H1 (cell line): ENCODE data around the gene BCAP31. TPM values are rescaled to one million over a fixed set of nuclear protein-coding genes. Genes with fewer than 3 reads are reported as not detected.

ENCODE experiments used
- CTCF ChIA-PET: fragments of 300-600 bp; sonication (Branson Sonifier 250); formaldehyde crosslinking; loops from one replicate; lab custom pipeline; 2021; ENCODE audit not compliant: partially characterized antibody; lab: Charles Lee
- POLR2A ChIA-PET: fragments of 300-600 bp; sonication (Branson Sonifier 250); formaldehyde crosslinking; loops from one replicate; lab custom pipeline; 2021; ENCODE audit warnings: inconsistent platforms; ENCODE audit not compliant: partially characterized antibody; lab: Charles Lee
- DNase-seq, 2 experiments: peaks; one replicate each; pipeline versions ENCODE4 v3.0.0 to v3.0.0-alpha.2; 2010 to 2022; ENCODE audit warnings: low spot score in 2 of 2, low read depth in 1 of 2, mixed read lengths in 1 of 2
- FAIRE-seq: peaks from 2 replicates; lab custom pipeline; 2011; peaks lifted over from hg19 to GRCh38; lab: Jason Lieb, UNC
- H2AFZ ChIP-seq: 2 replicates; pipeline ENCODE4 v1.8.1; 2012; ENCODE audit warnings: low read length, inconsistent platforms
- H2AK5ac ChIP-seq: 2 replicates; pipeline ENCODE4 v1.6.1; 2013; ENCODE audit warnings: low read depth, low read length
- H2BK120ac ChIP-seq: replicated peaks from 2 replicates; pipeline ENCODE3; 2013; ENCODE audit warnings: low read depth, low read length, inconsistent platforms
- H2BK12ac ChIP-seq: 2 replicates; pipeline ENCODE4 v1.6.1; 2013; ENCODE audit warnings: low read depth, low read length
- H2BK15ac ChIP-seq: 2 replicates; pipeline ENCODE4 v1.6.1; 2013; ENCODE audit warnings: low read length
- H2BK20ac ChIP-seq: 2 replicates; pipeline ENCODE4 v1.6.1; 2013; ENCODE audit warnings: low read length
- H2BK5ac ChIP-seq: 2 replicates; pipeline ENCODE4 v1.6.1; 2013; ENCODE audit warnings: low read depth, low read length
- H3K14ac ChIP-seq: 2 replicates; pipeline ENCODE4 v1.6.1; 2013; ENCODE audit warnings: inconsistent platforms; ENCODE audit not compliant: insufficient read length
- H3K18ac ChIP-seq: 2 replicates; pipeline ENCODE4 v1.6.1; 2013; ENCODE audit warnings: low read length; ENCODE audit errors: extremely low read depth
- H3K23ac ChIP-seq: 2 replicates; pipeline ENCODE4 v1.6.1; 2013; ENCODE audit warnings: inconsistent platforms; ENCODE audit not compliant: insufficient read length
- H3K23me2 ChIP-seq: 2 replicates; pipeline ENCODE4 v1.6.1; 2013; ENCODE audit warnings: low read depth, low read length
- H3K27ac ChIP-seq: 2 replicates; pipeline ENCODE4 v1.6.1; 2011; ENCODE audit warnings: low read depth, low read length, inconsistent platforms
- H3K27me3 ChIP-seq, 4 experiments: replicated peaks in 1 of 4; 1 replicate in 1 of 4; 2 replicates in 3 of 4; pipeline versions ENCODE4 v1.6.1 to v1.8.1; 2011 to 2013; ENCODE audit warnings: low read length in 3 of 4, mild to moderate bottlenecking in 3 of 4, inconsistent platforms in 2 of 4, mixed read lengths in 2 of 4, moderate library complexity in 1 of 4; ENCODE audit not compliant: control insufficient read depth in 3 of 4, insufficient read depth in 3 of 4; ENCODE audit errors: extremely low read depth in 1 of 4
- H3K36me3 ChIP-seq, 4 experiments: 2 replicates each; pipeline versions ENCODE4 v1.6.1 to v1.8.1; 2011 to 2013; ENCODE audit warnings: mild to moderate bottlenecking in 4 of 4, low read length in 3 of 4, moderate library complexity in 2 of 4, control low read depth in 1 of 4, inconsistent platforms in 1 of 4; ENCODE audit not compliant: insufficient read depth in 4 of 4, control insufficient read depth in 2 of 4
- H3K4ac ChIP-seq: replicated peaks from 2 replicates; pipeline ENCODE3; 2013; ENCODE audit warnings: low read length, low read depth, mixed read lengths, inconsistent platforms; ENCODE audit not compliant: insufficient read length
- H3K4me1 ChIP-seq, 4 experiments: replicated peaks in 1 of 4; 1 replicate in 1 of 4; 2 replicates in 3 of 4; pipeline versions ENCODE4 v1.6.1 to v1.8.1; 2011 to 2013; ENCODE audit warnings: low read length in 3 of 4, inconsistent platforms in 2 of 4, mixed read lengths in 1 of 4; ENCODE audit not compliant: insufficient read depth in 4 of 4, control insufficient read depth in 3 of 4
- H3K4me2 ChIP-seq, 2 experiments: 2 replicates each; pipeline versions ENCODE4 v1.6.1 to v1.8.1; 2011 to 2013; ENCODE audit warnings: low read depth in 2 of 2, low read length in 2 of 2, control low read depth in 1 of 2, inconsistent platforms in 1 of 2, mild to moderate bottlenecking in 1 of 2; ENCODE audit not compliant: insufficient read depth in 1 of 2
- H3K4me3 ChIP-seq, 4 experiments: fragments of 200-600, 300-600 bp in 1 of 4; sonication (generic), shearing (Covaris generic), sonication (Bioruptor Twin) in 1 of 4; 2 replicates each; pipeline versions ENCODE4 v1.5.1 to v1.8.1; 2011 to 2016; ENCODE audit warnings: low read length in 4 of 4, low read depth in 3 of 4, control low read depth in 2 of 4, inconsistent platforms in 2 of 4, mild to moderate bottlenecking in 2 of 4, mixed read lengths in 1 of 4, moderate library complexity in 1 of 4; ENCODE audit not compliant: insufficient read depth in 2 of 4; ENCODE audit errors: extremely low read depth in 1 of 4
- H3K56ac ChIP-seq: replicated peaks from 2 replicates; pipeline ENCODE3; 2013; ENCODE audit warnings: low read depth, mild to moderate bottlenecking, mixed read lengths, low read length, inconsistent platforms; ENCODE audit not compliant: insufficient read length
- H3K79me1 ChIP-seq: 2 replicates; pipeline ENCODE4 v1.6.1; 2013; ENCODE audit warnings: low read depth, low read length, control low read depth
- H3K79me2 ChIP-seq, 2 experiments: 2 replicates each; pipeline versions ENCODE4 v1.6.1 to v1.8.1; 2012 to 2013; ENCODE audit warnings: low read length in 2 of 2, mild to moderate bottlenecking in 2 of 2, inconsistent platforms in 1 of 2; ENCODE audit not compliant: insufficient read depth in 2 of 2, control insufficient read depth in 1 of 2
- H3K9ac ChIP-seq, 4 experiments: replicated peaks in 1 of 4; 1 replicate in 1 of 4; 2 replicates in 3 of 4; pipeline versions ENCODE4 v1.6.1 to v1.8.1; 2011 to 2013; ENCODE audit warnings: low read depth in 3 of 4, low read length in 3 of 4, control low read depth in 2 of 4, mild to moderate bottlenecking in 2 of 4, moderate library complexity in 2 of 4, inconsistent platforms in 1 of 4; ENCODE audit errors: extremely low read depth in 1 of 4
- H3K9me3 ChIP-seq, 2 experiments: 2 replicates each; pipeline versions ENCODE4 v1.6.1 to v1.8.1; 2012 to 2013; ENCODE audit warnings: mild to moderate bottlenecking in 2 of 2, moderate library complexity in 2 of 2, control low read depth in 1 of 2, inconsistent platforms in 1 of 2, low read depth in 1 of 2, low read length in 1 of 2, mixed read lengths in 1 of 2; ENCODE audit not compliant: insufficient read depth in 2 of 2
- H4K20me1 ChIP-seq, 2 experiments: replicated peaks in 1 of 2; 2 replicates each; pipeline versions ENCODE3 to v1.8.1; 2011 to 2013; ENCODE audit warnings: inconsistent platforms in 2 of 2, low read length in 2 of 2, mild to moderate bottlenecking in 1 of 2; ENCODE audit not compliant: insufficient read depth in 2 of 2, control insufficient read depth in 1 of 2
- H4K5ac ChIP-seq: 2 replicates; pipeline ENCODE4 v1.6.1; 2013; ENCODE audit warnings: low read length, low read depth, mixed read lengths, inconsistent platforms; ENCODE audit not compliant: insufficient read length
- H4K8ac ChIP-seq: 2 replicates; pipeline ENCODE4 v1.8.0; 2013; ENCODE audit warnings: mild to moderate bottlenecking, moderate library complexity, low read length, inconsistent platforms; ENCODE audit not compliant: insufficient read depth; ENCODE audit errors: extremely low read depth
- H4K91ac ChIP-seq: replicated peaks from 2 replicates; pipeline ENCODE3; 2013; ENCODE audit warnings: low read length, mixed read lengths, inconsistent platforms; ENCODE audit not compliant: insufficient read length
- CHD1 ChIP-seq: IDR thresholded peaks from 2 replicates; pipeline ENCODE4 v1.6.1; 2012; ENCODE audit warnings: low read depth, low read length, improper control_type of control experiment
- JUND ChIP-seq: IDR thresholded peaks from 2 replicates; pipeline ENCODE4 v1.6.1; 2011; ENCODE audit warnings: mild to moderate bottlenecking, improper control_type of control experiment, low read length
- NRF1 ChIP-seq: IDR thresholded peaks from 2 replicates; pipeline ENCODE4 v1.6.1; 2011; ENCODE audit warnings: mild to moderate bottlenecking, low read depth, low read length, improper control_type of control experiment
- SIRT6 ChIP-seq: IDR thresholded peaks from one replicate; pipeline ENCODE4 v1.7.1; 2012; ENCODE audit warnings: low read length, inconsistent platforms
- WGBS, 2 experiments: shearing (Covaris generic) in 1 of 2; methylation state at CpG; one replicate each; pipeline versions ENCODE4 v1.1.6 to v1.1.7; 2013 to 2015; ENCODE audit warnings: low lambda C conversion rate in 2 of 2, mixed read lengths in 2 of 2, inconsistent platforms in 1 of 2, low coverage in 1 of 2, missing lambda C conversion rate in 1 of 2; ENCODE audit not compliant: insufficient replicate concordance in 2 of 2, insufficient coverage in 1 of 2, insufficient read length in 1 of 2; ENCODE audit errors: extremely low coverage in 1 of 2, missing lambda C conversion rate in 1 of 2; 5-methylcytosine and 5-hydroxymethylcytosine counted together
- polyA plus RNA-seq, 7 experiments: library from polyadenylated mRNA; depleted of rRNA in 3 of 7; stranded (reverse) in 5 of 7; unstranded in 2 of 7; fragments of >200 nt in 5 of 7; fragments of 200-250 nt in 2 of 7; gene quantifications; 1 replicate in 5 of 7; 2 replicates in 1 of 7; 4 replicates in 1 of 7; pipeline versions ENCODE4 v1.2.1 to v1.2.3, GENCODE V29; 2011 to 2013; ENCODE audit warnings: missing spikeins in 2 of 7, mixed read lengths in 2 of 7
- total RNA-seq: library from RNA; stranded (reverse); fragmentation: NEBNext Ultra II Directional; extraction: Animal tissue kit (Norgen Biotek cat#: 25700); gene quantifications from 2 replicates; pipeline ENCODE4 v1.2.1, GENCODE V29; 2021

The BCAP31 gene
- total and polyA plus RNA-seq, 2 of the 8 experiments (the other 6 are each of a cell fraction or from before 2014, with no cell fraction given): 136 to 159 TPM

GRCh38 chrX:153736071-153736820, 12.1 kb upstream of the BCAP31 start:
- Histone ChIP-seq H2AK5ac (no peak overlapping the region), H4K5ac (no peak overlapping the region), H2BK120ac (no peak overlapping the region), H3K4me1 (peaks cover 0 to 4% (median 0%) of the 10 kb centered on the region in 4 experiments; a peak in 3 of 7 replicates), H3K4ac (no peak overlapping the region), H3K9ac (no peak overlapping the region), H3K27me3 (no peaks in the 10 kb centered on the region), H2AFZ (no peak overlapping the region), H2BK12ac (no peak overlapping the region), H3K4me2 (no peak overlapping the region), H3K56ac (no peak overlapping the region), H2BK20ac (no peak overlapping the region), H4K91ac (no peak overlapping the region), H3K79me2 (no peaks in the 10 kb centered on the region), H3K23me2 (no peaks in the 10 kb centered on the region), H3K79me1 (no peaks in the 10 kb centered on the region), H4K8ac (no peak overlapping the region), H3K27ac (no peak overlapping the region), H3K23ac (no peak overlapping the region), H3K4me3 (no peak overlapping the region), H4K20me1 (no peaks in the 10 kb centered on the region), H2BK5ac (no peak overlapping the region), H3K36me3 (no peaks in the 10 kb centered on the region), H3K9me3 (no peaks in the 10 kb centered on the region), H2BK15ac (no peak overlapping the region), H3K18ac (no peak overlapping the region), H3K14ac (no peak overlapping the region)
- 100% methylated on average over 4 of the region's 30 CpGs; no CpG with 5 or more reads in 1 of the 2 experiments for WGBS, 2 experiments
- POLR2A ChIA-PET: interaction anchor here (1.0 kb wide), 1 partner anchor 10 kb away, joined by 5 read pairs; no protein-coding TSS in a partner anchor
- DNase-seq (no peak), FAIRE-seq (no peak)
- TF ChIP-seq JUND (no peak), CHD1 (no peak), SIRT6 (no peak), NRF1 (no peak)
- CTCF ChIA-PET: interaction anchor here (1.0 to 1.6 kb wide), 5 partner anchors 8 to 170 kb away, joined by 3 to 4 read pairs (median 3); no protein-coding TSS in a partner anchor
